Measurements from ENCODE around the gene SALL4.

Gene SALL4

GRCh38 chr20:51797357-51798025 lies 4.8 kb downstream of the SALL4 start (continued):
- TF ChIP-seq BCL6B (tag by site-specific recombination; IDR thresholded peaks at IDR 0.05): peak; percentile 55; the same call in 1 of the 2 replicates
- TF ChIP-seq ZNF146 (tag by site-specific recombination; IDR thresholded peaks at IDR 0.05): no peak
- 0 out of 2 replicates have a peak, but pooled peaks have one; percentile 13 for TF ChIP-seq ZNF610 (tag by site-specific recombination; IDR thresholded peaks at IDR 0.05; ENCODE audit: borderline replicate concordance)
- peak; percentile 63 for TF ChIP-seq ZIC2 (tag by site-specific recombination; IDR thresholded peaks at IDR 0.05)
- TF ChIP-seq KLF8 (tag by site-specific recombination; IDR thresholded peaks at IDR 0.05): 0 out of 2 replicates have a peak, but pooled peaks have one; percentile 1
- TF ChIP-seq ZBTB20 (tag by site-specific recombination; IDR thresholded peaks at IDR 0.05): peak; percentile 51; the same call in 1 of the 2 replicates
- TF ChIP-seq REST (tag by site-specific recombination; IDR thresholded peaks at IDR 0.05): no peak
- TF ChIP-seq ZNF16 (tag by site-specific recombination; IDR thresholded peaks at IDR 0.05; ENCODE audit: low read depth): no peak
- peak; percentile 88 for TF ChIP-seq FEZF1 (tag by site-specific recombination; IDR thresholded peaks at IDR 0.05)
- no peak for TF ChIP-seq ZNF629 (tag by site-specific recombination; IDR thresholded peaks at IDR 0.05)
- TF ChIP-seq YY1 (tag by site-specific recombination; IDR thresholded peaks at IDR 0.05): no peak
- TF ChIP-seq ZSCAN5A (tag by site-specific recombination; IDR thresholded peaks at IDR 0.05): no peak
- TF ChIP-seq ZNF416 (tag by site-specific recombination; IDR thresholded peaks at IDR 0.05): no peak
- TF ChIP-seq PRDM1 (tag by site-specific recombination; IDR thresholded peaks at IDR 0.05): peak; percentile 33; the same call in 1 of the 2 replicates
- peak; percentile 89 for TF ChIP-seq TRIM28 (IDR thresholded peaks at IDR 0.05; ENCODE audit: borderline replicate concordance, low read length)
- TF ChIP-seq ZNF341 (tag by site-specific recombination; IDR thresholded peaks at IDR 0.05; ENCODE audit: low read depth): peak; percentile 37; the same call in 1 of the 2 replicates
- no peak for TF ChIP-seq ZFP41 (tag by site-specific recombination; IDR thresholded peaks at IDR 0.05; ENCODE audit: borderline replicate concordance)
- peak; percentile 61; the same call in 1 of the 2 replicates for TF ChIP-seq PRDM4 (tag by site-specific recombination; IDR thresholded peaks at IDR 0.05)
- TF ChIP-seq WT1 (tag by site-specific recombination; IDR thresholded peaks at IDR 0.05): no peak
- TF ChIP-seq ZNF155 (tag by site-specific recombination; IDR thresholded peaks at IDR 0.05): no peak
- TF ChIP-seq INSM2 (tag by site-specific recombination; IDR thresholded peaks at IDR 0.05): no peak; the same call in 1 of the 2 replicates
- no peak for TF ChIP-seq ZNF292 (tag by site-specific recombination; IDR thresholded peaks at IDR 0.05; ENCODE audit: borderline replicate concordance, low read depth)
- no peak for TF ChIP-seq BCL11A (tag by site-specific recombination; IDR thresholded peaks at IDR 0.05; ENCODE audit: low read depth)
- no peak for TF ChIP-seq ZNF48 (tag by site-specific recombination; IDR thresholded peaks at IDR 0.05)
- TF ChIP-seq ZNF670 (tag by site-specific recombination; IDR thresholded peaks at IDR 0.05; ENCODE audit: low read depth): no peak
- peak; percentile 41 for TF ChIP-seq GLIS1 (tag by site-specific recombination; IDR thresholded peaks at IDR 0.05)
- 0 out of 2 replicates have a peak, but pooled peaks have one; percentile 11 for TF ChIP-seq ZBTB8A (tag by site-specific recombination; IDR thresholded peaks at IDR 0.05)
- peak; percentile 51 for TF ChIP-seq ZNF600 (tag by site-specific recombination; IDR thresholded peaks at IDR 0.05)
- 0 out of 2 replicates have a peak, but pooled peaks have one; percentile 22 for TF ChIP-seq SCRT2 (tag by site-specific recombination; IDR thresholded peaks at IDR 0.05)
- peak; percentile 39; the same call in 1 of the 2 replicates for TF ChIP-seq ZXDB (tag by site-specific recombination; IDR thresholded peaks at IDR 0.05)

All from HEK293 (cell line).